NCI-H748 treated with DMSO at 0.1 percent for 48 hours (cell line): ENCODE results near the gene NOC2L.

Source experiments
- DNase-seq: peaks from one replicate; lab custom pipeline; 2025; lab: John Stamatoyannopoulos, UW

Gene NOC2L

GRCh38 chr1:942864-943533, 16.1 kb downstream of the NOC2L start:
- no peak for DNase-seq

GRCh38 chr1:942411-942821, 16.6 kb downstream of the NOC2L start:
- no peak for DNase-seq

- DNase-seq: peak; percentile 48
Measured at GRCh38 chr1:941588-942383, 17.3 kb downstream of the NOC2L start.

GRCh38 chr1:941015-941587, 18.0 kb downstream of the NOC2L start:
- no peak for DNase-seq

- DNase-seq: peak; percentile 52
Measured at GRCh38 chr1:940107-941014, 18.7 kb downstream of the NOC2L start.

GRCh38 chr1:939511-940106, 19.4 kb downstream of the NOC2L start:
- DNase-seq: no peak

GRCh38 chr1:938711-939489, 20.2 kb downstream of the NOC2L start:
- no peak for DNase-seq

- DNase-seq: no peak
Measured at GRCh38 chr1:938088-938683, 20.9 kb downstream of the NOC2L start.

GRCh38 chr1:937521-937920, 21.5 kb downstream of the NOC2L start:
- DNase-seq: no peak

- DNase-seq: no peak
Measured at GRCh38 chr1:936348-937264, 22.4 kb downstream of the NOC2L start.

- peak; percentile 59 for DNase-seq
Measured at GRCh38 chr1:935751-936231, 23.3 kb downstream of the NOC2L start.

GRCh38 chr1:934991-935750, 23.9 kb downstream of the NOC2L start:
- no peak for DNase-seq

GRCh38 chr1:933603-933940, 25.5 kb downstream of the NOC2L start:
- no peak for DNase-seq

- DNase-seq: no peak
Measured at GRCh38 chr1:932776-933602, 26.1 kb downstream of the NOC2L start.

- DNase-seq: no peak
Measured at GRCh38 chr1:932173-932510, 26.9 kb downstream of the NOC2L start.

- DNase-seq: no peak
Measured at GRCh38 chr1:931380-932172, 27.5 kb downstream of the NOC2L start.

GRCh38 chr1:930633-931138, 28.4 kb downstream of the NOC2L start:
- DNase-seq: no peak
